GM13976 (cell line): Measurements from ENCODE around the gene IFIT2.

ENCODE experiments used
- DNase-seq: peaks from one replicate; pipeline ENCODE4 v3.0.0; 2012; ENCODE audit warnings: low spot score
- in situ Hi-C: fragments of 300-500 bp; cut with MboI; formaldehyde crosslinking; loops from one replicate; pipeline ENCODE4 v1.12.0; 2022; ENCODE audit warnings: low sequenced_read_pairs, mixed read lengths, inconsistent platforms; ENCODE audit not compliant: unreplicated experiment
- TF ChIP-seq, protein P1 (sequence below): IDR thresholded peaks from 2 replicates; pipeline ENCODE4 v1.5.1; 2012; ENCODE audit warnings: borderline replicate concordance, mild to moderate bottlenecking; ENCODE audit not compliant: insufficient read depth; ENCODE audit errors: extremely low read depth, missing control alignments, control extremely low read depth

Gene IFIT2

DNA sequence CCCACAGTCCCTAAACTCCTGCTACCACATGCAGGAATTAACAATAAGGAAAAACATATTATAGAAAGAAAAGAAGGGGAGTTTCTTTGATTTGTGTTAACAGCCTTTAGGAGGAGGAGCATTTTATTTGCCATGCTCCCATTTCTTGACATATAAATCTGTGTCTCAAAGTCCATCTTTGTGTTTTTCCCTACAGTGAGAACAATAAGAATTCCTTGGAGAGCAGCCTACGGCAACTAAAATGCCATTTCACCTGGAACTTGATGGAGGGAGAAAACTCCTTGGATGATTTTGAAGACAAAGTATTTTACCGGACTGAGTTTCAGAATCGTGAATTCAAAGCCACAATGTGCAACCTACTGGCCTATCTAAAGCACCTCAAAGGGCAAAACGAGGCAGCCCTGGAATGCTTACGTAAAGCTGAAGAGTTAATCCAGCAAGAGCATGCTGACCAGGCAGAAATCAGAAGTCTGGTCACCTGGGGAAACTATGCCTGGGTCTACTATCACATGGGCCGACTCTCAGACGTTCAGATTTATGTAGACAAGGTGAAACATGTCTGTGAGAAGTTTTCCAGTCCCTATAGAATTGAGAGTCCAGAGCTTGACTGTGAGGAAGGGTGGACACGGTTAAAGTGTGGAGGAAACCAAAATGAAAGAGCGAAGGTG, 4.1 kb downstream of the IFIT2 start:
- in situ Hi-C loops = no loop called here
- TF ChIP-seq, protein P1, sequence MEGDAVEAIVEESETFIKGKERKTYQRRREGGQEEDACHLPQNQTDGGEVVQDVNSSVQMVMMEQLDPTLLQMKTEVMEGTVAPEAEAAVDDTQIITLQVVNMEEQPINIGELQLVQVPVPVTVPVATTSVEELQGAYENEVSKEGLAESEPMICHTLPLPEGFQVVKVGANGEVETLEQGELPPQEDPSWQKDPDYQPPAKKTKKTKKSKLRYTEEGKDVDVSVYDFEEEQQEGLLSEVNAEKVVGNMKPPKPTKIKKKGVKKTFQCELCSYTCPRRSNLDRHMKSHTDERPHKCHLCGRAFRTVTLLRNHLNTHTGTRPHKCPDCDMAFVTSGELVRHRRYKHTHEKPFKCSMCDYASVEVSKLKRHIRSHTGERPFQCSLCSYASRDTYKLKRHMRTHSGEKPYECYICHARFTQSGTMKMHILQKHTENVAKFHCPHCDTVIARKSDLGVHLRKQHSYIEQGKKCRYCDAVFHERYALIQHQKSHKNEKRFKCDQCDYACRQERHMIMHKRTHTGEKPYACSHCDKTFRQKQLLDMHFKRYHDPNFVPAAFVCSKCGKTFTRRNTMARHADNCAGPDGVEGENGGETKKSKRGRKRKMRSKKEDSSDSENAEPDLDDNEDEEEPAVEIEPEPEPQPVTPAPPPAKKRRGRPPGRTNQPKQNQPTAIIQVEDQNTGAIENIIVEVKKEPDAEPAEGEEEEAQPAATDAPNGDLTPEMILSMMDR = no peak
- DNase-seq = no peak

DNA sequence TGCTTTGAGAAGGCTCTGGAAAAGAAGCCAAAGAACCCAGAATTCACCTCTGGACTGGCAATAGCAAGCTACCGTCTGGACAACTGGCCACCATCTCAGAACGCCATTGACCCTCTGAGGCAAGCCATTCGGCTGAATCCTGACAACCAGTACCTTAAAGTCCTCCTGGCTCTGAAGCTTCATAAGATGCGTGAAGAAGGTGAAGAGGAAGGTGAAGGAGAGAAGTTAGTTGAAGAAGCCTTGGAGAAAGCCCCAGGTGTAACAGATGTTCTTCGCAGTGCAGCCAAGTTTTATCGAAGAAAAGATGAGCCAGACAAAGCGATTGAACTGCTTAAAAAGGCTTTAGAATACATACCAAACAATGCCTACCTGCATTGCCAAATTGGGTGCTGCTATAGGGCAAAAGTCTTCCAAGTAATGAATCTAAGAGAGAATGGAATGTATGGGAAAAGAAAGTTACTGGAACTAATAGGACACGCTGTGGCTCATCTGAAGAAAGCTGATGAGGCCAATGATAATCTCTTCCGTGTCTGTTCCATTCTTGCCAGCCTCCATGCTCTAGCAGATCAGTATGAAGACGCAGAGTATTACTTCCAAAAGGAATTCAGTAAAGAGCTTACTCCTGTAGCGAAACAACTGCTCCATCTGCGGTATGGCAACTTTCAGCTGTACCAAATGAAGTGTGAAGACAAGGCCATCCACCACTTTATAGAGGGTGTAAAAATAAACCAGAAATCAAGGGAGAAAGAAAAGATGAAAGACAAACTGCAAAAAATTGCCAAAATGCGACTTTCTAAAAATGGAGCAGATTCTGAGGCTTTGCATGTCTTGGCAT, 4.8 kb downstream of the IFIT2 start:
- in situ Hi-C loops = no loop called here
- TF ChIP-seq, protein P1 = no peak
- DNase-seq = no peak

DNA sequence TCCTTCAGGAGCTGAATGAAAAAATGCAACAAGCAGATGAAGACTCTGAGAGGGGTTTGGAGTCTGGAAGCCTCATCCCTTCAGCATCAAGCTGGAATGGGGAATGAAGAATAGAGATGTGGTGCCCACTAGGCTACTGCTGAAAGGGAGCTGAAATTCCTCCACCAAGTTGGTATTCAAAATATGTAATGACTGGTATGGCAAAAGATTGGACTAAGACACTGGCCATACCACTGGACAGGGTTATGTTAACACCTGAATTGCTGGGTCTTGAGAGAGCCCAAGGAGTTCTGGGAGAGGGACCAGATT, 5.4 kb downstream of the IFIT2 start:
- in situ Hi-C loops = no loop called here
- TF ChIP-seq, protein P1 = no peak
- DNase-seq = no peak

DNA sequence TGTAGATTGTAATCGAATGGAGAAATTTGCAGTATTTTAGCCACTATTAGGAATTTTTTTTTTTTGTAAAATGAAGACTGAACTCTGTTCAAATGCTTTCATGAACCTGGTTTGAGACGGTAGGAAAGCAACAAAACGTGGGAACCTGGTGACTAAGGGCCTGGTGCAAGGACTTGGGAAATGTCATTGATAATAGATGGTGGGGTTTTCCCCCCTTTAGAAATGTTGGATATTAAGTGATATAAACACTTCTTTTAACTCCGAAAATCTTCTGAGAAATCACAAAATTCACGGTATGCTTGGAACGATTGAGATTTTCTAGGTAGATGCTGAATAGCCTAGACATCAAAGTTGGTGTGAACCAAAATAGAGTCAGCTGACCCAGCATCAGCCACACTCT, 6.4 kb downstream of the IFIT2 start:
- in situ Hi-C loops = no loop called here
- DNase-seq = no peak

DNA sequence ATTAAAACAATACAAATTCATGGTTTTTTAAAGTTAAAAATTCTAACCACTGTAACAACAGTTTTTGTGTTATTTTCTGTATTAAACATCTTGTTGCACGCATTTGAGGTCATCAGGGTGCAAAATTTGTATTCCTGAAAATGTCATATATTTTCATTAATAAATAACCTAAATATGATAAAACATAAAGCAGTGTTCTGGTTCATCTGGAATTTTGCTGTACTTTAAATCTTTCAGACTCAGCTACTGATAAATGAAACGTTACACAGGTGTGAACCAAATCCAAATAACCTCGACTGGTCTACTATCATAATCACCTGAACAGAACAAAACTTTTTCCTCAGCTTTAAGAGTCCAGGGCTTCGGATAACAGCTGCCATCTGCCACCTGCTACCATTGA, 6.9 kb downstream of the IFIT2 start:
- TF ChIP-seq, protein P1 = no peak
- no peak for DNase-seq
- in situ Hi-C loops = no loop called here

More for the DNA sequence above, 6.4 kb downstream of the IFIT2 start:
- TF ChIP-seq, protein P1 = no peak

DNA sequence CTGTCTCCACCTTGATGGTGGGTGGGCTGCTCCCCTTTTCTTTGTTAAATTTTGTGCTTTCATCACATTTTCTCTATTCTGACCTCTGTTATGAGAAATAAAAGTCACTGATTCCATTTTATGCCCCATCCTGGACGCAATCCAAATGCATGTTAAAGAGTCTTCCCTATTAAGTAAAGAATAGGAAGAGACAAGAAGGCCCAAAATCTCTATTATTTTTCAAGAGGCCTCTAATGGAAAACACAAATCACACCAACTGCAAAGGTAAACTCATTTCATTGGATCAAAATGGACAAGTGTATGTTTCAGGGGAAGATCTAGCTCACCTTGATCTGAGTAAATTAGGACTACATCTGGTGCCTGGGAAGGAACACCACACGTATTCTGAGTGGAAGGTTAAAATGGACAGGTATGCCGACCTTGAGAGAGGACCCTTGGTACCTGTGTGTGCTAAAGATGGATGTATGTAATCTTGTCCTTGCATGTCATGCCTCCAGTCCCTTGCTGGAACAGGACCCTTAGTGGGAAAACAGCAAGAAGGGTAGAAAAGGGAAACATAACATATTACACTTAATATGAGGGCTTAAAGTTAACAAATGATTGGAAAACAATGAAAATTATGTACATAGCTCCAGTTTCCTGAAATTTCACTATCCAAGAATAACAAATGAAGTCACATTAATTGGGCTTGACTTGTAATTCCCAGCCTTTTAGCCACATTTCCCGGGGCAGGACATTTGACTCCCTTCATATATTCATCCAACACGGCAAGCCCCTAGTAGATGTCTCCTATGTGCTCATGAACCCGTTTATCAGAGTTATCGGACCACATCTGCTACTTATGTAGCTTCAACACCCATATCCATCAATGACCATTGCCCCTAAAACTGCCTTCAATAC, 7.6 kb downstream of the IFIT2 start:
- DNase-seq = no peak
- in situ Hi-C loops = no loop called here
- TF ChIP-seq, protein P1 = no peak
